HL-60 (cell line): Measurements from ENCODE around the gene AWAT1.

Experiments used
- DNase-seq, 2 experiments: peaks; one replicate each; pipeline ENCODE4 v3.0.0-alpha.2; 2010 to 2020; ENCODE audit warnings: low read depth in 1 of 2, low spot score in 1 of 2
- H3K27ac ChIP-seq: fragments of 250-450 bp; sonication (Bioruptor Pico); replicated peaks from 2 replicates; pipeline ENCODE4 v1.5.1; 2020; ENCODE audit warnings: mild to moderate bottlenecking, moderate library complexity
- H3K27me3 ChIP-seq: fragments of 250-450 bp; sonication (Bioruptor Pico); 2 replicates; pipeline ENCODE4 v1.5.1; 2021; ENCODE audit warnings: mild to moderate bottlenecking, moderate library complexity; ENCODE audit not compliant: insufficient read depth, poor library complexity, severe bottlenecking
- H3K4me3 ChIP-seq: replicated peaks from 2 replicates; pipeline ENCODE4 v1.5.1; 2011; ENCODE audit warnings: mild to moderate bottlenecking, control low read depth, low read length; ENCODE audit not compliant: insufficient read depth
- GABPA ChIP-seq: IDR thresholded peaks from 2 replicates; pipeline ENCODE4 v1.6.1; 2012; ENCODE audit warnings: low read depth
- POLR2AphosphoS5 ChIP-seq: IDR thresholded peaks from 2 replicates; pipeline ENCODE4 v1.6.1; 2012; ENCODE audit warnings: low read depth
- SPI1 ChIP-seq: IDR thresholded peaks from 2 replicates; pipeline ENCODE4 v1.6.1; 2012; ENCODE audit warnings: low read depth, mild to moderate bottlenecking, borderline replicate concordance
- TF ChIP-seq, protein P1 (sequence below): IDR thresholded peaks from one replicate; pipeline ENCODE4 v1.5.1; 2011; ENCODE audit warnings: low read length, control low read depth, inconsistent platforms; ENCODE audit not compliant: insufficient read depth
- TF ChIP-seq, protein P2 (sequence below): IDR thresholded peaks from 2 replicates; pipeline ENCODE4 v1.6.1; 2012; ENCODE audit warnings: low read depth; ENCODE audit not compliant: insufficient replicate concordance

AWAT1 gene

DNA sequence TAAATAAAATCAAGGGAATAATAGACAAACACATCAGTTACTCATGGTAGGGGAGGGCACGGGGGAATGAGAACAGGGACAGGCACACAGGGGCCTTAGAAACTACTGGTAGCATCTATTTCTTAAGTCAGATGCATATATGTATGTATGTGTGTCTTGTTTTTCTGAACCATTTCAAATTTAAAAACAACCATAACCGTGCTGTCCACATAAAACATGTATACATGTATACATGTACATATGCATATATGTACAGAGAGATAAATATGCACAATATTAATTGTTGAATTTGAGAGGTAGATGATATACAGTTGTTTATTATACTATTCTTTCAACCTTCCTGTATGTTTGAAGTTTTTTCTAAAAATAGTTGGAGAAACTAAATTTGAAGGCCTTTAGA lies 7.8 kb upstream of the AWAT1 start:
- H3K4me3 ChIP-seq: no peak overlapping the region
- H3K27me3 ChIP-seq: no peaks in the 10 kb centered on the region
- DNase-seq: no peak
- H3K27ac ChIP-seq: no peak overlapping the region
- TF ChIP-seq, protein P1, sequence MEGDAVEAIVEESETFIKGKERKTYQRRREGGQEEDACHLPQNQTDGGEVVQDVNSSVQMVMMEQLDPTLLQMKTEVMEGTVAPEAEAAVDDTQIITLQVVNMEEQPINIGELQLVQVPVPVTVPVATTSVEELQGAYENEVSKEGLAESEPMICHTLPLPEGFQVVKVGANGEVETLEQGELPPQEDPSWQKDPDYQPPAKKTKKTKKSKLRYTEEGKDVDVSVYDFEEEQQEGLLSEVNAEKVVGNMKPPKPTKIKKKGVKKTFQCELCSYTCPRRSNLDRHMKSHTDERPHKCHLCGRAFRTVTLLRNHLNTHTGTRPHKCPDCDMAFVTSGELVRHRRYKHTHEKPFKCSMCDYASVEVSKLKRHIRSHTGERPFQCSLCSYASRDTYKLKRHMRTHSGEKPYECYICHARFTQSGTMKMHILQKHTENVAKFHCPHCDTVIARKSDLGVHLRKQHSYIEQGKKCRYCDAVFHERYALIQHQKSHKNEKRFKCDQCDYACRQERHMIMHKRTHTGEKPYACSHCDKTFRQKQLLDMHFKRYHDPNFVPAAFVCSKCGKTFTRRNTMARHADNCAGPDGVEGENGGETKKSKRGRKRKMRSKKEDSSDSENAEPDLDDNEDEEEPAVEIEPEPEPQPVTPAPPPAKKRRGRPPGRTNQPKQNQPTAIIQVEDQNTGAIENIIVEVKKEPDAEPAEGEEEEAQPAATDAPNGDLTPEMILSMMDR: no peak
- TF ChIP-seq POLR2AphosphoS5: no peak
- TF ChIP-seq SPI1: no peak
- no peak for TF ChIP-seq GABPA
- TF ChIP-seq, protein P2, sequence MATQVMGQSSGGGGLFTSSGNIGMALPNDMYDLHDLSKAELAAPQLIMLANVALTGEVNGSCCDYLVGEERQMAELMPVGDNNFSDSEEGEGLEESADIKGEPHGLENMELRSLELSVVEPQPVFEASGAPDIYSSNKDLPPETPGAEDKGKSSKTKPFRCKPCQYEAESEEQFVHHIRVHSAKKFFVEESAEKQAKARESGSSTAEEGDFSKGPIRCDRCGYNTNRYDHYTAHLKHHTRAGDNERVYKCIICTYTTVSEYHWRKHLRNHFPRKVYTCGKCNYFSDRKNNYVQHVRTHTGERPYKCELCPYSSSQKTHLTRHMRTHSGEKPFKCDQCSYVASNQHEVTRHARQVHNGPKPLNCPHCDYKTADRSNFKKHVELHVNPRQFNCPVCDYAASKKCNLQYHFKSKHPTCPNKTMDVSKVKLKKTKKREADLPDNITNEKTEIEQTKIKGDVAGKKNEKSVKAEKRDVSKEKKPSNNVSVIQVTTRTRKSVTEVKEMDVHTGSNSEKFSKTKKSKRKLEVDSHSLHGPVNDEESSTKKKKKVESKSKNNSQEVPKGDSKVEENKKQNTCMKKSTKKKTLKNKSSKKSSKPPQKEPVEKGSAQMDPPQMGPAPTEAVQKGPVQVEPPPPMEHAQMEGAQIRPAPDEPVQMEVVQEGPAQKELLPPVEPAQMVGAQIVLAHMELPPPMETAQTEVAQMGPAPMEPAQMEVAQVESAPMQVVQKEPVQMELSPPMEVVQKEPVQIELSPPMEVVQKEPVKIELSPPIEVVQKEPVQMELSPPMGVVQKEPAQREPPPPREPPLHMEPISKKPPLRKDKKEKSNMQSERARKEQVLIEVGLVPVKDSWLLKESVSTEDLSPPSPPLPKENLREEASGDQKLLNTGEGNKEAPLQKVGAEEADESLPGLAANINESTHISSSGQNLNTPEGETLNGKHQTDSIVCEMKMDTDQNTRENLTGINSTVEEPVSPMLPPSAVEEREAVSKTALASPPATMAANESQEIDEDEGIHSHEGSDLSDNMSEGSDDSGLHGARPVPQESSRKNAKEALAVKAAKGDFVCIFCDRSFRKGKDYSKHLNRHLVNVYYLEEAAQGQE: no peak

DNA sequence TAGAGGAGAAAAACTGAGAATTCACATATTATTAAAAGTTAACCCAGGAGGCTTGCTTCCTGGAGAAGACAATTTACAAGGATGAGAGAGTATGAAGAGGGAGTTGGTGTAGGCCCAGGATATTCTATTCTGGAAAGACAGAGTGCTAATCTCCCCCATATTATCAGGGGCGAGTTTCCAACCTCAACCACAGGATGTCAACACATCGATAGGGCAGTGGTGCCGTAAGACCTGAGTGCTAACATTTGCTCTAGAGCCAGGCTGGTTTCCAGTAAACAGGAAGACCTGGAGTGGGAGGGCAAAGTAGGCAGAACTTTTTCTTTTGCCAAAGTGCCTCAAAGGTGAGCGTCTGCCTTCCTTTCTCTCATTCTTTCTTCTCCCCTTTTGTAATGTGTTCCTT lies 2.8 kb upstream of the AWAT1 start:
- DNase-seq: no peak
- no peak overlapping the region for H3K27ac ChIP-seq
- H3K4me3 ChIP-seq: no peak overlapping the region
- no peak for TF ChIP-seq GABPA
- TF ChIP-seq, protein P2: no peak
- no peak for TF ChIP-seq POLR2AphosphoS5
- no peak for TF ChIP-seq SPI1
- TF ChIP-seq, protein P1: no peak
- no peaks in the 10 kb centered on the region for H3K27me3 ChIP-seq

DNA sequence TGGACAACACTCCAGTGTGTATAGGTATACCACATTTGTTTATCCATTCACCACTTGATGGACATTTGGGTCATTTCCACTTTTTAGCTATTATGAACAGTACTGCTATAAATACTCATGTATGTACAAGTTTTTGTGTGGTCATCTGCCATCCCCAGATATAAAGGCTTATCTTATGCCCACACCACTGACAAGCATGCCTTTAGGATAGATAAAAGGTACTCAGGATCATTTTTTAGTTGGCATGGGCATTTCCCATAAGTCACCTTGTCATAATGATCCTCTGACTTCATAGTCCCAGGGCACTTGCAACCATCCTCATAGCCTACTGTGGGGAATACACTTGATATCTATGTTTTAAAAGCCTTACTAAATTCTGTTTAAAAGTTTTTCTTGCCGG lies 6.3 kb downstream of the AWAT1 start:
- no peak overlapping the region for H3K27ac ChIP-seq
- no peak overlapping the region for H3K4me3 ChIP-seq
- no peaks in the 10 kb centered on the region for H3K27me3 ChIP-seq
- DNase-seq: no peak
- TF ChIP-seq SPI1 (no peak), POLR2AphosphoS5 (no peak), GABPA (no peak)
- TF ChIP-seq, protein P2: no peak
- TF ChIP-seq, protein P1: no peak
